ENCODE data around the gene BSG. TPM values are rescaled to one million over a fixed set of nuclear protein-coding genes. Genes with fewer than 3 reads are reported as not detected.
"Not testable (repeated sequence)": the region's sequence is repeated elsewhere in the genome, so short reads cannot be mapped to it uniquely, and the experiment has no call there.

BSG gene
- total RNA-seq, 1 donor from 2014 or later: 816 TPM

- peaks cover 6% of the 10 kb centered on the region for H3K36me3 Mint-ChIP-seq (ENCODE audit: unreplicated experiment)
- no peak overlapping the region for H3K4me3 Mint-ChIP-seq (ENCODE audit: unreplicated experiment)
- H3K4me1 Mint-ChIP-seq (ENCODE audit: unreplicated experiment): peaks cover 30% of the 10 kb centered on the region
- no peaks in the 10 kb centered on the region for H3K9me3 Mint-ChIP-seq (ENCODE audit: unreplicated experiment)
- TF ChIP-seq, protein P1, sequence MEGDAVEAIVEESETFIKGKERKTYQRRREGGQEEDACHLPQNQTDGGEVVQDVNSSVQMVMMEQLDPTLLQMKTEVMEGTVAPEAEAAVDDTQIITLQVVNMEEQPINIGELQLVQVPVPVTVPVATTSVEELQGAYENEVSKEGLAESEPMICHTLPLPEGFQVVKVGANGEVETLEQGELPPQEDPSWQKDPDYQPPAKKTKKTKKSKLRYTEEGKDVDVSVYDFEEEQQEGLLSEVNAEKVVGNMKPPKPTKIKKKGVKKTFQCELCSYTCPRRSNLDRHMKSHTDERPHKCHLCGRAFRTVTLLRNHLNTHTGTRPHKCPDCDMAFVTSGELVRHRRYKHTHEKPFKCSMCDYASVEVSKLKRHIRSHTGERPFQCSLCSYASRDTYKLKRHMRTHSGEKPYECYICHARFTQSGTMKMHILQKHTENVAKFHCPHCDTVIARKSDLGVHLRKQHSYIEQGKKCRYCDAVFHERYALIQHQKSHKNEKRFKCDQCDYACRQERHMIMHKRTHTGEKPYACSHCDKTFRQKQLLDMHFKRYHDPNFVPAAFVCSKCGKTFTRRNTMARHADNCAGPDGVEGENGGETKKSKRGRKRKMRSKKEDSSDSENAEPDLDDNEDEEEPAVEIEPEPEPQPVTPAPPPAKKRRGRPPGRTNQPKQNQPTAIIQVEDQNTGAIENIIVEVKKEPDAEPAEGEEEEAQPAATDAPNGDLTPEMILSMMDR (IDR thresholded peaks at IDR 0.05): peak; percentile 94
- H3K27ac Mint-ChIP-seq (ENCODE audit: unreplicated experiment): no peak overlapping the region
- H3K27me3 Mint-ChIP-seq (ENCODE audit: unreplicated experiment): no peaks in the 10 kb centered on the region
- no peak for DNase-seq (ENCODE audit: extremely low spot score, unreplicated experiment)
Measured at GRCh38 chr19:584240-585001, 12.0 kb downstream of the BSG start.

DNA sequence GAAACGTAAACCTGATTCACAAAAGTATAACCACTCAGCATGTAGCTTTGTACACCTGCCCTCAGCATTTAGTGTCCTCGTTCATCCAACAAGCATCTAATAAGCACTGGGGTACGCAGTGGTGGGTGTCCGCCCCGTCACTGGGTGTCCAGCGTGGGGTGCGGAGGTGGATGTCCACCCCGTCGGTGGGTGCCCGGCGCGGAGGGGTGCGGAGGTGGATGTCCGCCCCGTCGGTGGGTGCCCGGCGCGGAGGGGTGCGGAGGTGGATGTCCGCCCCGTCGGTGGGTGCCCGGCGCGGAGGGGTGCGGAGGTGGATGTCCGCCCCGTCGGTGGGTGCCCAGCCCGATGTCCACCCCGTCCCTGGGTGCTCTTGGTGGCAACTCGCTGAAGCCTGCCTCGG lies 12.8 kb downstream of the BSG start:
- H3K4me1 Mint-ChIP-seq (ENCODE audit: unreplicated experiment): peaks cover 30% of the 10 kb centered on the region
- H3K4me3 Mint-ChIP-seq (ENCODE audit: unreplicated experiment); DNase-seq (ENCODE audit: extremely low spot score, unreplicated experiment); H3K36me3 Mint-ChIP-seq (ENCODE audit: unreplicated experiment); H3K27me3 Mint-ChIP-seq (ENCODE audit: unreplicated experiment); H3K9me3 Mint-ChIP-seq (ENCODE audit: unreplicated experiment); H3K27ac Mint-ChIP-seq (ENCODE audit: unreplicated experiment): not testable (repeated sequence)

DNA sequence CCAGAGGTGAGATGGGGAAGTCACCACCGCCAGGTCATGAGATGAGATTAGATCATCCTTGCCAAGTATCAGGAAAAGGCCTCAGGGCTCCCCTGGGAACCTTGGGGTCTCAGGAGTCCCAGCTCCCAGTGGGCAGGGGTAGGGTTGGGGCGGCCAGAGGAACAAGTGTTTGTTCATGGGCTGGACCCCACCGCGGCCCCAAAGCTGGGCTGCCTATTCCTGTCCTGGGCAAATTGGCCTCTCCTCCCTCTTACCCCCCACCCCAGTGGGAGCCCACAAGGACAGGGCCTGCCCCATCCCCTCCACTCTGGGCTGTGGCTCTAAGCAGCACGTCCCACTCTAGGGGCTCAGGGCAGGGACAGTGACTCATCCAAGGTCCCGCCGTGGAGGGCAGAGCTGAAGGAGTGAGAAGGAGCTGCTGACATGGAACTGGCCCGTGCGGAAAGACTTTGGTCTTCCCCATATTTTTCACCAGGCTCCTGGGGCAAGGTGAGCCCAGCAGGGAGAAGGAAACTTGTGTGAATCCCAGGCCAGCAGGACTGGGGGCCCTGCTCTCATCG lies 13.2 kb downstream of the BSG start:
- Mint-ChIP-seq H3K36me3 (ENCODE audit: unreplicated experiment) (peaks cover 6% of the 10 kb centered on the region), H3K4me1 (ENCODE audit: unreplicated experiment) (peaks cover 31% of the 10 kb centered on the region), H3K27ac (ENCODE audit: unreplicated experiment) (no peak overlapping the region), H3K27me3 (ENCODE audit: unreplicated experiment) (no peaks in the 10 kb centered on the region), H3K4me3 (ENCODE audit: unreplicated experiment) (no peak overlapping the region), H3K9me3 (ENCODE audit: unreplicated experiment) (no peaks in the 10 kb centered on the region)
- TF ChIP-seq, protein P1 (IDR thresholded peaks at IDR 0.05): no peak
- DNase-seq (ENCODE audit: extremely low spot score, unreplicated experiment): no peak

DNA sequence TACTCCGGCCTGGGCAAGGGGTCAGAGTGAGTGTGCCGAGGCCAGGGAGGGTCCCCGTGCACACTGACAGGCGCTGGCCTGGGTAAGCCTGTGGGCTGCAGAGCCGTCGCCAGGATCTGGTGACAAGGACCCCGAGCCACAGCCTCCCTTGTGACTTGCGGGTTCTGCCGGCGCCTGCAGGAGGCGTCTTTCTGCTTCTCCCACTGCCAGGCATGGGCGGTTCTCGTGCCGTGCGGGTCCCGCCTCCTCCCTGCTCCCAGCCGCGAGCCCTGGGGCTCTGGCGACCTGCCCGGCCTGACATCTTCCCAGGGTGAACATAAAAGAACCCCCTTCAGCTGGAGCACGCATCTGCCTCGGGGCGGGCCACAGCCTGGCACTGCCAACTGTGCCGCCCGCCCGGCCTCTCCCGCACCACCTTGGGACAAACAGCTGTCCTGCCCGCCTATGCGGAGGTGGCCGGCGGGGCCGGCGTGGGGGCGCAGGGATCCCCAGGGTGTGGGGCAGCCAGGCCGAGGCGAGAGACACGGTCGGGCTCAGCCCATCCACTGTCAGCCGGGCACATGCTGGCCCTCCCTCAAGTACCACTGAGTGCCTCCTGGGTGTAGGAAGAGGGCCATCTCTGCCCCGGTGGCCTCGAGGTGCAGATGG lies 15.8 kb downstream of the BSG start:
- peaks cover 4% of the 10 kb centered on the region for H3K27me3 Mint-ChIP-seq (ENCODE audit: unreplicated experiment)
- H3K4me3 Mint-ChIP-seq (ENCODE audit: unreplicated experiment): peak overlapping the region; percentile 52
- DNase-seq (ENCODE audit: extremely low spot score, unreplicated experiment): peak; percentile 98
- TF ChIP-seq, protein P1 (IDR thresholded peaks at IDR 0.05): peak; percentile 80
- peaks cover 36% of the 10 kb centered on the region for H3K4me1 Mint-ChIP-seq (ENCODE audit: unreplicated experiment)
- peak overlapping the region; percentile 50 for H3K27ac Mint-ChIP-seq (ENCODE audit: unreplicated experiment)
- no peaks in the 10 kb centered on the region for H3K9me3 Mint-ChIP-seq (ENCODE audit: unreplicated experiment)
- H3K36me3 Mint-ChIP-seq (ENCODE audit: unreplicated experiment): no peaks in the 10 kb centered on the region

DNA sequence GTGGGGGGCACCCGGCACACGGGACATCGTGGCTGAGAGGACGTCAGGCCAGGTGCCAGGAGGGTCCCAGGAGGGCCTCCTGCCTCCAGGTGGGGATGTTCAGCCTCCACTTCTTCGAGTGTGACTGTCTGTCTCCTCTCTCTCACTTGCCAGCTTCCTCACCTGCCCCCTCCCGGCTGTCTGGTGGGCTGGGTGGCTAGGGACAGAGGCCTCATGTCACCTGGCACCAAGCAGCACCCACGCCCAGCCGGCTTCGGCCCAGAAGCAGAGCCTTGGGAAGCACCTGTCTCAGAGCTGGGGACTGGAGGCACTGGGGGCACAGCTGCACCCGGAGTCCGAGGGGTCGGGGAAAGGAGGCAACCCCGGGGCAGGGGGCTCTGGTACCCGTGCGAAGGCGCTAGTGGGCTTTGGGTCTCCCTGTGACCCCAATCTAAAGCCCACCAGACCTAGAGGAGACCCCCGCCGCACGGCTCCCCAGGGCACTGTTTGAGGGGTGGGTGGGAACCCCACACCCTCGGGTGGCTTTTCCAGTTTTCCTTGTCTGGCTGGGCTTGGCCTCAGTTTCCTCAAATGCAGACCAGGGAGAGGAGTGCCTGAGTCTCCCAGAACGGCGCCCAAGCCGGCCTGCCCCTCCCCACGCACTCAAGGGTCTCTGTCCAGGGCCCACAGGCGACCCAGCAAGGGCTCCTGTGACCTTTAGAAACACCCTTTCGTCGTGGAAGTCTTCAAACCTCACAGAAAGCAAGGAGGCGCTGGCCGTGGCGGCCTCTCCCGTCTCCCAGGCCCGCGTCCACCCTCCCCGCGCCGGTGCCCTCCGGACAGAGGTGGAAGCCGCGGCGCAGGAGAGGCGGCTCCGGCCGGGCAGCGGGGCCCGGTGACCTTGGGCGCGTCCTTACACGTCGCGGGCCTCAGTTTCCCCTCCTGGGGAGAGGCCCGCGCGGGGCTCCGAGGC lies 16.6 kb downstream of the BSG start:
- H3K9me3 Mint-ChIP-seq (ENCODE audit: unreplicated experiment): no peaks in the 10 kb centered on the region
- DNase-seq (ENCODE audit: extremely low spot score, unreplicated experiment): no peak
- H3K4me3 Mint-ChIP-seq (ENCODE audit: unreplicated experiment): peak overlapping the region; percentile 63
- peaks cover 32% of the 10 kb centered on the region for H3K4me1 Mint-ChIP-seq (ENCODE audit: unreplicated experiment)
- H3K27ac Mint-ChIP-seq (ENCODE audit: unreplicated experiment): no peak overlapping the region
- no peaks in the 10 kb centered on the region for H3K36me3 Mint-ChIP-seq (ENCODE audit: unreplicated experiment)
- peaks cover 4% of the 10 kb centered on the region for H3K27me3 Mint-ChIP-seq (ENCODE audit: unreplicated experiment)
- TF ChIP-seq, protein P1 (IDR thresholded peaks at IDR 0.05): no peak
